Endometrial microvascular endothelial cells (primary cell): ENCODE measurements around the gene WSCD2. TPM values are rescaled to one million over a fixed set of nuclear protein-coding genes. Genes with fewer than 3 reads are reported as not detected.

Experiments used
- in situ Hi-C: cut with HindIII; loops from 2 replicates; pipeline ENCODE4 v1.10.0; 2017; ENCODE audit warnings: low sequenced_read_pairs, low pct_unique_long_range_greater_than_20kb; ENCODE audit errors: inconsistent ontology term
- total RNA-seq: library from RNA; depleted of rRNA; stranded (reverse); fragments of >200 nt; gene quantifications from one replicate; pipeline ENCODE4 v1.2.3, GENCODE V29; 2015; ENCODE audit errors: inconsistent ontology term

WSCD2 gene
- total RNA-seq: not detected

DNA sequence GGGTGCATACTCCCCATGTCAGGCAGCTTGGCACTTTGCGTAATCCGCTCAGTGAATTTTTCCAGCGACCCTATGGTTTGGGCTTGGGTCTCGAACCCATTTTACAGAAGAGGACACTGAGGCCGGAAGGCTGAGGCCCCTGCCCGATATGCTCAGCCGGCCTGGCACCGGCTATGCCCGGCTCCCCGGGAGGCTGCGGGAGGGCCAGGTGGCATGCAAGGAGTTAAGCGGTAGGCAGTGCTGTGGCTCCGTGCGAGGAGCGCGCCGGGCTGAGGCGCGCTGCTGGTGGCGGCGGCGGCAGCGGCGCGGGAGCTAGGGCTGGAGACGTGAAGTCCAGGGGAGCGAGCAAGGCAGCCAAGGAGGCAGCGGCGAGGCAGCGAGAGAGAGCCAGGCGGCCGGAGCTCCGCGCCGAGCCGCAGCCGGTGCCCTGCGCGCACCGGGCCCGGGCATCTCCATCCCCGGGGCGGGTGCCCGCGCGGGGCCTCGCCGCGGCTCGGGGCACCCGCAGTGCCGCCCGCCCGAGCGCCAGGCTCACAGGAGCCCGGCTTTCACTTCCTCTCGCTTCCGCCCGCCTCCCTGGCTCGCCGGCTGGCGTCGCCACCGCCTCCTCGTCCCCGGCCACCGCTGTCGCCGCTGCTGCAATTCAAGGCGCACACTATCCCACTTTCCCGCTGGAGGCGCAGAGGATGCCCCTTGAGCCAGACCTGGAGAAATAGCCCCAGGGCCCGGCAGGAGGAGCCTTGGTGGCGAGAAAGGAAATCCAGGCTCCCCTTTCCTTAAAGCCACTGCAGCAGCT lies at the start of gene WSCD2:
WSCD2 (plus strand) TSS at position 272 of the 796 bp plus-strand sequence. CDS start 66,545 bp downstream, outside the sequence.
- in situ Hi-C loops: no loop called here

DNA sequence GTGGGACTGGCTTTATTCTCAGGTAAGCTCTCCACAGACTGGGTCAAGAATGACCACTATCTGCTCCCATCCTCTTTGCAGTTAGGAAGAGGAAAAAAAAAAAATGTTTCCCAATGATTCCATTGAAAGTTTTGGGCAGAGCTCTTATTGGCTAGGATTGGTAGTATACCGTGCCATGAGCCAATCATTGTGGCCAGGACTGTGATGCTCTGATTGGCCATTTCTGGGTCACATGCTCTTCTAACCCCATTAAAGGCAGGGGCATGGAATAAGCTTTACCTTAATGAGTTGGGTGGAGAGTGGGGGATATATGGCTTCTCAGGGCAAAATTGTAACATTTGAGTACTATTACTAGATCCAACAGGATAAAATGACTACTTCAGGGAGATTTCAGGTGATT lies 49.4 kb upstream of the WSCD2 start:
- in situ Hi-C loops: no loop called here

GRCh38 chr12:108080363-108080762 lies 48.7 kb upstream of the WSCD2 start:
- in situ Hi-C loops: no loop called here

GRCh38 chr12:108082485-108082884 lies 46.6 kb upstream of the WSCD2 start:
- in situ Hi-C loops: no loop called here

DNA sequence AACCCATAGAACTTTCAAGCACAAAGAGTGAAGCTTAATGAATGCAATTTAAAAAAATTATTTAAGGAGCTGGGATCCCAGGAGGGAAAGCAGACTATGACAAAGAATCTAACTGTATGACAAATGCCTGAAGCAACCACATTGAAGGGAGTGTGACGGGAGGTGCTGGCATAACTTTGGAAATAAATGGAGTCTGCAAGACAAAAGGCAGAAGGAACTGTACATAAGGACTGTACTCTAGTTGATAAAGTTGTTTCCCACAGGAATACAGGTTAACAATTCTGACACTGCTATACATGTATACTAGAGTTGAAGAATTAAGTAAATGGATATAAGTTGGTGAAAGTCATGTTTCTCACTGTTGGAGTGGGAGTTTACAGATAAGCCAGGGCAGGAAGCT lies 41.2 kb upstream of the WSCD2 start:
- in situ Hi-C loops: no loop called here

DNA sequence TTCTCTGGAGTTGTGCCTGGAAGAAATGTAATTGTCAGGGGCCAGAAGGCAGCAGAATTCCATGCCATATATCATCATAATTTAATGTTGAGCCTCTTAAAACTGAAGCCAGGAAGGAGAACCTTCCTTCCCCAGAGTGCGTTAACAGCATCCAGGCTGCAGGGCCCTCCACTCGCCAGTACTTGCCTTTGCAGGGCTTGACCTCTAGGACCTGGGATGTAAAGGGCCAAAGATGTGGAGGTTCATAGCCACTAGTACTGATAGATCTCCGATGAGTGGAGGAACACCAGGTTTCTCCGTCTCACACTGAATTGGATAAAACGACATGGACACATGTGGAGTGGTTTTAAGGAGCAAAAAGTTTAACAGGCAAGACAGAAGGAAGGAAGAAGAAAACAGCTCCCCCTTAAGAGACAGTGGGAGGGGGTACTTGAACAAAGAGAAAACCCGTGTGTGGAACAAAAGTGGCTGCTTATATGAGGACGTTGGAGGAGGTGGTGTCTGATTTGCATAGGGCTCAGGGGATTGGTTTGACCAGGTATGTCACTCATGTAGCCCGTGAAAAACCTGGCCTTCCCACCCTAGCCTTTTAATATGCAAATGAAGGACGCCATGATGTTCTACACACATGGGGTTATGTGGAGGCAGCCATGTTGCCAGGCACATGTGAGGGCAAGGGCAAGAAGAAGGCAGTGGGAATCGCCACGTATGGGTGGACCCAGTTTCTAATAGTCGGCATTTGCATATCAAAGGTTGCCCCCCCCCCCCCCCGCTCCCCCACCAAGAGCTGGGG lies 38.8 kb upstream of the WSCD2 start:
- in situ Hi-C loops: no loop called here

- in situ Hi-C loops: no loop called here
These were observed 38.0 kb upstream of the WSCD2 start for GRCh38 chr12:108090932-108091678.

GRCh38 chr12:108091679-108092051 lies 37.4 kb upstream of the WSCD2 start:
- in situ Hi-C loops: no loop called here

DNA sequence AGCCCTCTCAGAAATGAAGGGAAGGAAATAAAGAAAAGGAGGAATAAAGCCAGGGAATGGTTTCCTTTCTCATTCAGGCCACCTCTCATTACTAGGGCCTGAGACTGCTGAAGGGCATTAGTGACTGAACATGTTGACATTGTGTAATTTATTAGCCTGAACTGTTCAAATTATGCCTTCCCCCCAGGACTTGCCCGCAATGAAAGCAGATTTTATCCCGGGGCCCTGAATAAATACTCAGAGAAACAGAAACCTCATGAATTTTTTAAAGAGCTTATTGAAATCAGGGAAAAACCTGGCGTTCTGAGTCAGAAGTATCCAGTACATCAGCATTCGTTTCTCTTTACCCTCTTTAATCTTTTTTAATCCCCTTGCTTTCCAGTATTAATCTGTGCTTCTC lies 35.9 kb upstream of the WSCD2 start:
- in situ Hi-C loops: no loop called here

GRCh38 chr12:108094056-108094649 lies 34.9 kb upstream of the WSCD2 start:
- in situ Hi-C loops: no loop called here

GRCh38 chr12:108097160-108097911 lies 31.8 kb upstream of the WSCD2 start:
- in situ Hi-C loops: no loop called here

GRCh38 chr12:108098374-108098773 lies 30.7 kb upstream of the WSCD2 start:
- in situ Hi-C loops: no loop called here

DNA sequence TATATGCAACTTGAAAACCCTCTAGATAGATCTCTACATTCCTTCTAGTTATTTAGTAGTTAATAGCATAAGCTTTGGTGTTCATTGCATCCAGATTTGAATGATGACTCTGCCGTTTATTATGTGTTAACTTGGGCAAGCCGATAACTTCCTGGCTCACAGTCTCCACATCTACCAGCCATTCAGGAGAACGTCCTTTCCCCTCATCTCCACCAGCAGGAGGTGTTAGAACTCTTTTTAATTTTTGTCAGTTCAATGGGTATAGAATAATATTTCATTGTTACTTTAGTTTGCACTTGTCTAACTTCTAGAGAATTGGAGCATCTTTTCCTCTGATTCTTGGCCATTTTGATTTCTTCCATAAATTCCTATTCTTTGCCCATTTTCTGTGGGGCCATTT lies 30.0 kb upstream of the WSCD2 start:
- in situ Hi-C loops: no loop called here

- in situ Hi-C loops: no loop called here
These were observed 29.2 kb upstream of the WSCD2 start for GRCh38 chr12:108099778-108100489.

DNA sequence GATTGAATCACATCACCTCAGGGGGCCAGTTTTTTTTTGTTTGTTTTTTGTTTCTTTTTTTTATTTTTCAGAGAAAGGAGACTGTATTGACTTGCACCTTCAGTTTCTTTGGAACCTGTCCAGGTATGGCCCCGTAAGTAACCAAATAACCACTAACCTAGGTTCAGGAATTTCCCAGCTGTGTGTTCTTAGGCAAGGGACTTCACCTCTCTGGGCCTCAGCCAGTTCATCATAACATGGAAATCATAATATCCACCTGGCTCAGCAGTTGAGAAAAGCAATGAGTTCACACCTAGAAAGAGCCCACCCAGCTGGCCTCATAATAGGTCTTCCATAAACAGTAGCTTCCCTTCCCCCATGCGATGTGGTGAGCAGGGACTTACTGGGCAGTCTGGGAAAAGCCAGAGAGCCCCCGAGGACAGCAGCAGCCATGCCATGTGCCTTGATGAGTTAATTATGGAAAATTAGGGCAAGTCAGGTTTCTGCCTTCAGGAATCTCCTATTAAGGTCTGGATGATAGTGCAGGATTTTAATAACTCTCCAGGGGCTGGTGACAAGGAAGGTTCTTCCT lies 27.4 kb upstream of the WSCD2 start:
- in situ Hi-C loops: no loop called here

GRCh38 chr12:108102363-108102762 lies 26.7 kb upstream of the WSCD2 start:
- in situ Hi-C loops: no loop called here

DNA sequence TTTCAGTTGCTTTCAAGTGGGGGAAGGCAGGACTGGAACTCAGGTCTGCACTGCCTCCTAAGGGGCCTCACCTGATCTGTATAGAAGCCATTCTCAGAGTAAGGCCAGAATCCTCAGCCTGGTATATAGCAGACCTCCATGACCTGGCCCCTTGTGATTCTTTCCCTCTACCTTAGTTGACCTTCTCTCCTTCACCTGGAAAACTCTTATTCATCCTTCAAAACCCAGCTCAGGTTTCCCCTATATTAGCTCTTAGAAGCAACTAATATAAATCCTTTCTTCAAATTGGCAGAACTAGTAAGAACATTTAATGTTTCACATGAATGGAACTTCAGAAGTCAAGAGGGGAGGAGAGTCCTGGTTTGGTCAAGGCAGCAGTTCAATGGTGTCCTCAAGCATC lies 26.0 kb upstream of the WSCD2 start:
- in situ Hi-C loops: no loop called here

DNA sequence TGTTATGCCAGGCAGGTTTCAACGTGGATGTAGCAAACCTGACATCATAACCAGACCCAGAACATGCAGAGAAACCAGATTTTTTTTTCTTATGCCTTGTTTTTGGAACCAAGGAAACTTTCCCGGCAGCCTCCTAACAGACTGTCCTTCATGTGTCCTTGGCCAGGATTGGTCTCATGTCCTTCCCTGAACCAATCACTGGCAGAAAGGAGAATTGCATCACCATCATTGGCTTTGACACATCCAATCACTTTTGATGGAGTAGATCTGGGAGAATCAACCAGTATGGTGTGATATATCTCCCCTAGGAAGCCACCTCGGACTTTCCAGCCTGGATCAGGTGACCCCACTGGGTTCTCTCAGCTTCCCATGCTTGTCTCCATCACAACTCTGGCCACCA lies 25.6 kb upstream of the WSCD2 start:
- in situ Hi-C loops: no loop called here
